Effector memory CD4-positive, alpha-beta T cell (primary cell): ENCODE results near the gene GOLGA3.
"Not testable (repeated sequence)": the region's sequence is repeated elsewhere in the genome, so short reads cannot be mapped to it uniquely, and the experiment has no call there.

Experiments used
- DNase-seq, 3 donors: peaks; one replicate each; pipeline ENCODE4 v3.0.0-alpha.2; 2020
- H3K27ac ChIP-seq: 2 replicates; pipeline ENCODE4 v1.7.0; 2013; ENCODE audit warnings: mild to moderate bottlenecking, low read length, moderate library complexity; ENCODE audit not compliant: insufficient read depth, poor library complexity, severe bottlenecking
- H3K27me3 ChIP-seq: replicated peaks from 2 replicates; pipeline ENCODE4 v1.7.0; 2013; ENCODE audit warnings: mild to moderate bottlenecking, low read length; ENCODE audit not compliant: insufficient read depth, control insufficient read depth, poor library complexity, severe bottlenecking
- H3K36me3 ChIP-seq: 2 replicates; pipeline ENCODE4 v1.7.0; 2013; ENCODE audit warnings: mild to moderate bottlenecking, low read length, moderate library complexity; ENCODE audit not compliant: control insufficient read depth, insufficient read depth
- H3K4me1 ChIP-seq: 2 replicates; pipeline ENCODE4 v1.7.0; 2013; ENCODE audit warnings: low read length, mild to moderate bottlenecking; ENCODE audit not compliant: control insufficient read depth, insufficient read depth, poor library complexity, severe bottlenecking
- H3K4me3 ChIP-seq: 2 replicates; pipeline ENCODE4 v1.7.0; 2013; ENCODE audit warnings: low read length, low read depth, mild to moderate bottlenecking; ENCODE audit not compliant: insufficient read depth, poor library complexity, severe bottlenecking
- H3K9me3 ChIP-seq: 2 replicates; pipeline ENCODE4 v1.7.0; 2013; ENCODE audit warnings: mild to moderate bottlenecking, low read length, moderate library complexity; ENCODE audit not compliant: control insufficient read depth
- total RNA-seq, 3 donors: gene quantifications; one replicate each; lab custom pipeline; 2026; lab: John Stamatoyannopoulos, UW

The GOLGA3 gene, protein sequence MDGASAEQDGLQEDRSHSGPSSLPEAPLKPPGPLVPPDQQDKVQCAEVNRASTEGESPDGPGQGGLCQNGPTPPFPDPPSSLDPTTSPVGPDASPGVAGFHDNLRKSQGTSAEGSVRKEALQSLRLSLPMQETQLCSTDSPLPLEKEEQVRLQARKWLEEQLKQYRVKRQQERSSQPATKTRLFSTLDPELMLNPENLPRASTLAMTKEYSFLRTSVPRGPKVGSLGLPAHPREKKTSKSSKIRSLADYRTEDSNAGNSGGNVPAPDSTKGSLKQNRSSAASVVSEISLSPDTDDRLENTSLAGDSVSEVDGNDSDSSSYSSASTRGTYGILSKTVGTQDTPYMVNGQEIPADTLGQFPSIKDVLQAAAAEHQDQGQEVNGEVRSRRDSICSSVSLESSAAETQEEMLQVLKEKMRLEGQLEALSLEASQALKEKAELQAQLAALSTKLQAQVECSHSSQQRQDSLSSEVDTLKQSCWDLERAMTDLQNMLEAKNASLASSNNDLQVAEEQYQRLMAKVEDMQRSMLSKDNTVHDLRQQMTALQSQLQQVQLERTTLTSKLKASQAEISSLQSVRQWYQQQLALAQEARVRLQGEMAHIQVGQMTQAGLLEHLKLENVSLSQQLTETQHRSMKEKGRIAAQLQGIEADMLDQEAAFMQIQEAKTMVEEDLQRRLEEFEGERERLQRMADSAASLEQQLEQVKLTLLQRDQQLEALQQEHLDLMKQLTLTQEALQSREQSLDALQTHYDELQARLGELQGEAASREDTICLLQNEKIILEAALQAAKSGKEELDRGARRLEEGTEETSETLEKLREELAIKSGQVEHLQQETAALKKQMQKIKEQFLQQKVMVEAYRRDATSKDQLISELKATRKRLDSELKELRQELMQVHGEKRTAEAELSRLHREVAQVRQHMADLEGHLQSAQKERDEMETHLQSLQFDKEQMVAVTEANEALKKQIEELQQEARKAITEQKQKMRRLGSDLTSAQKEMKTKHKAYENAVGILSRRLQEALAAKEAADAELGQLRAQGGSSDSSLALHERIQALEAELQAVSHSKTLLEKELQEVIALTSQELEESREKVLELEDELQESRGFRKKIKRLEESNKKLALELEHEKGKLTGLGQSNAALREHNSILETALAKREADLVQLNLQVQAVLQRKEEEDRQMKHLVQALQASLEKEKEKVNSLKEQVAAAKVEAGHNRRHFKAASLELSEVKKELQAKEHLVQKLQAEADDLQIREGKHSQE (N-terminal part only)
- 166 to 202 (median 174) reads per million in 3 donors for total RNA-seq

DNA sequence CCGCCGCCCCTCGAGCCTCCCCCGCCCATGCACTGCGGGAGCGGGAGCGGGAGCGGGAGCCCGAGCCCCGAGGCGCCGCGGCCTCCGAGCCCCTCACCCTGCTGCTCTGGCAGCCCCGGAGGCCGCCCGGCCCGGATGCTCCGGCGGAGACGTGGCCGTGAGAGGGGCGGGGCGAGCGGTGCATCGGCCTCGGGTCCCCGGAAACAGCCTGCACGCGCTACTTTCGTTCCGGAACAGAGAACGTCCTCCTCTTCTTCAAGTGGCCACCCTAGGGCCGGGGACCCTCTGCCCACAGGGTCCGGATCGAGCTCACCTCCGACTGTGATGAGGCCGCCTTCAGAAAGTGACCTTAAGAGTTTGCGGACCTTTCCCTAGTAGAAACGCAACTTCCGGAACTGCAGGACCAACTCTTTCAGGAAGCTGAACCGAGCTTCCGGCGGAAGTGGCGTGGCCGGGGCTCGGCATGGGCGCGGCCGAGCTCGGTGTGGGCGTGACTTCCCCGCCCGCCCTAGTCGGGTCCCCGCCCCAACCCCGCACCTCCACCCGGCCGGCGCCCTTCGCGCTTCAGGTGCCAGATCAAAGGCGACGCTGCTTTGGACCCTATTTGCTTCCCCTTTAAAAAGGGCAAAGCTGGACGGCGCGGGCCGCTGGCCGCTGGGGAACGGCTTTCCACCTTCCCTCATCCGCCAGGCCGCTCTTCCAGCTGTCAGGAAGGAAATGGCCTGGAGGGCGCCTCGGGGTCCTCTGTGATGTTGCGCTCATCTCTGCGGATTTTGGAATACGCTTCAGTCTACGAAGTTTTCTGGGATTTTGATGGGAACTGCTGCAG is at the start of gene GOLGA3:
Gene GOLGA3 (minus strand): TSS at position 164 of the 829 bp plus-strand sequence. CDS start 6,741 bp downstream, outside the sequence.
- peaks cover 17% of the 10 kb centered on the region for H3K36me3 ChIP-seq

GRCh38 chr12:132874620-132875019 is 46.0 kb upstream of the GOLGA3 start:
- not testable (repeated sequence) for H3K27ac ChIP-seq, H3K4me1 ChIP-seq, H3K27me3 ChIP-seq, H3K4me3 ChIP-seq, H3K9me3 ChIP-seq, DNase-seq
- H3K36me3 ChIP-seq: peaks cover 38% of the 10 kb centered on the region

More for the DNA sequence above, at the start of gene GOLGA3:
- Histone ChIP-seq H3K27me3 (no peaks in the 10 kb centered on the region), H3K9me3 (no peaks in the 10 kb centered on the region), H3K27ac (peak within 1 kb of the TSS; percentile 99), H3K4me3 (peak within 1 kb of the TSS; percentile 88), H3K4me1 (peaks cover 11% of the 10 kb centered on the region)
- DNase-seq: peak; percentile 88 to 94 (median 93)

GRCh38 chr12:132874175-132874574 is 45.5 kb upstream of the GOLGA3 start:
- Histone ChIP-seq H3K4me1 (peaks cover 8% of the 10 kb centered on the region), H3K27ac (peak overlapping the region; percentile 28), H3K4me3 (no peak overlapping the region), H3K36me3 (peaks cover 43% of the 10 kb centered on the region), H3K9me3 (no peaks in the 10 kb centered on the region), H3K27me3 (no peaks in the 10 kb centered on the region)
- no peak for DNase-seq

DNA sequence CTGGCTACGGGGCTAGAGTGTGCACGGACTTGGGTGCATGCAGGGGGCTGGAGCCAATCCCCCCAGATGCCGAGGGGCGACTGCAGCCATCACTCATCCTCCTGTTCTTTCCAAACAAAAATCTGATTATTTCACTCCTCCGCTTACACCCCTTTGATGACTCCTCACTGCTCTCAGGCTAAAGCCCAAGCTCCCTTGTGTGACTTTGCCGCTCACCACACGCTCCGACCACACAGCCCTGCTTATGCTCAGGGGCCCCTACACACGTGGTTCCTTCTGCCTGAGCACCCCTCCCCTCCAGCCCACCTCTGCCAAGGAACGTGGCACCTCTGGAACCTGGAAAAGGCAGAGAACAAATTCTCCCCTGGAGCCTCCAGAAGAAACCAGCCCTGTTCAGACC is 45.1 kb upstream of the GOLGA3 start:
- H3K27ac ChIP-seq: peak overlapping the region; percentile 28
- DNase-seq: no peak

GRCh38 chr12:132872975-132873421 is 44.3 kb upstream of the GOLGA3 start:
- H3K27ac ChIP-seq: peak overlapping the region; percentile 25
- H3K9me3 ChIP-seq: no peaks in the 10 kb centered on the region
- peaks cover 8% of the 10 kb centered on the region for H3K4me1 ChIP-seq
- DNase-seq: no peak
- peaks cover 43% of the 10 kb centered on the region for H3K36me3 ChIP-seq
- H3K4me3 ChIP-seq: no peak overlapping the region
- H3K27me3 ChIP-seq: no peaks in the 10 kb centered on the region

More for the DNA sequence above, 45.1 kb upstream of the GOLGA3 start:
- Histone ChIP-seq H3K27me3 (no peaks in the 10 kb centered on the region), H3K4me1 (peaks cover 8% of the 10 kb centered on the region), H3K9me3 (no peaks in the 10 kb centered on the region), H3K4me3 (no peak overlapping the region), H3K36me3 (peaks cover 43% of the 10 kb centered on the region)

DNA sequence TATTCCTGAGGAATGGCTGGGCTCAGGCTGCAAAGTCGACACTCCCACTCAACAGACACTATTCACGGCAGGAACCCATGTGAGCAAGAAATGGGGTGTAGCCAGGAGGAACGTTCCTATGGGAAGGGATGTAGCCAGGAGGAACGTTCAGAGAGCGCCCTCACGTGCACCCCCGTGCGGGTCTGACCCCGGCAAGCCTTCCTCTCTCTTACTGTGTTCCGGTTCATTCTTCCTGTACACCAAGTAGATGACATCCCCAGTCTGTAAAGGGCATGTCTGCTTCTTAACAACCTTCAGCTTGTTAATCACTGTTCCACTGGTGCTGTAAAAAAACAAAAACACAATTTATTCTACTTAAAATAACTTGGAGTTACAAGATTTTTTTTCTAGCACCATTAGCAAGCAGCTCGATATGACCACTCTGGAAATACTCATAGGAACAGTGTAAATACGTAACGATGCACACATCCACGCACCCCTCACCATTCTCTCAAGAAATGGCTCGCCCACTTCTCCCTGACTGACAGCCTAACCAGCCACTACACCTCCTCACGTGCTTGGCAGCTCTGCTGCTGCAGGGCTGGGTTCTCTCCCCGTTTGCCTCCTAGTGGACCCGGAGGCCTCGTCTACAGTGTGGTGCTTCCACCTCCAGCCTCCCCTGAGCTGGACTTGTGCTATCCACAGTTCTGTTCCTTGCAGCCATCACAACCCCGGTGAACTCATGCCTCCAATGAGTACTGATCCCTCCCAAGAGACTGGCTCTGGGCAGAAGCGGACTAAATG is 43.6 kb upstream of the GOLGA3 start:
- no peak for DNase-seq
- Histone ChIP-seq H3K9me3 (no peaks in the 10 kb centered on the region), H3K27ac (peak overlapping the region; percentile 25), H3K4me1 (peaks cover 12% of the 10 kb centered on the region), H3K36me3 (peaks cover 43% of the 10 kb centered on the region), H3K4me3 (no peak overlapping the region), H3K27me3 (no peaks in the 10 kb centered on the region)

- H3K27ac ChIP-seq: no peak overlapping the region
- peaks cover 31% of the 10 kb centered on the region for H3K36me3 ChIP-seq
- H3K4me3 ChIP-seq: no peak overlapping the region
- no peaks in the 10 kb centered on the region for H3K9me3 ChIP-seq
- no peaks in the 10 kb centered on the region for H3K27me3 ChIP-seq
- H3K4me1 ChIP-seq: peaks cover 17% of the 10 kb centered on the region
- no peak for DNase-seq
Observed at GRCh38 chr12:132869551-132869950, 40.9 kb upstream of the GOLGA3 start.

- Histone ChIP-seq H3K27me3 (no peaks in the 10 kb centered on the region), H3K27ac (no peak overlapping the region), H3K4me1 (peaks cover 9% of the 10 kb centered on the region), H3K36me3 (peaks cover 20% of the 10 kb centered on the region), H3K9me3 (no peaks in the 10 kb centered on the region), H3K4me3 (no peak overlapping the region)
- DNase-seq: no peak
Observed at GRCh38 chr12:132866251-132866828, 37.7 kb upstream of the GOLGA3 start.
